HepG2 (cell line): Measurements from ENCODE around the gene GPT2. TPM values are rescaled to one million over a fixed set of nuclear protein-coding genes. Genes with fewer than 3 reads are reported as not detected.

Source experiments
- ATAC-seq: fragments of 200-7000 bp; cut with Tn5 transposase; 3 replicates; pipeline ENCODE4 v1.9.1; 2020; ENCODE audit warnings: mild to moderate bottlenecking, moderate library complexity
- BruUV-seq: library from RNA; stranded (reverse); fragments of 400-500 nt; replicated peaks from 2 replicates; lab custom pipeline; 2021; lab: Mats Ljungman, UMichigan
- CTCF ChIA-PET: fragments of 300-600 bp; formaldehyde crosslinking; extraction: SDS; loops from one replicate; lab custom pipeline; 2021; ENCODE audit warnings: low total read pairs, inconsistent platforms, low intra/inter-chr PET ratio; lab: Yijun Ruan, JAX
- POLR2A ChIA-PET: fragments of 350-600 bp; sonication (Branson Sonifier 250); formaldehyde crosslinking; loops from one replicate; lab custom pipeline; 2020; ENCODE audit warnings: antibody characterized with exemption, inconsistent platforms; lab: Yijun Ruan, JAX
- DNase-seq: peaks from one replicate; pipeline ENCODE4 v3.0.0-alpha.2; 2015; ENCODE audit warnings: low spot score
- FAIRE-seq: peaks from 3 replicates; lab custom pipeline; 2011; peaks lifted over from hg19 to GRCh38; lab: Jason Lieb, UNC
- H2AFZ ChIP-seq: one replicate; pipeline ENCODE4 v1.6.1; 2011; ENCODE audit warnings: low read length, inconsistent platforms
- H3K27ac ChIP-seq: fragments of 300-600 bp; 3 replicates; pipeline ENCODE4 v1.8.0; 2011; ENCODE audit warnings: mixed run types, mild to moderate bottlenecking, mixed read lengths, low read length, inconsistent platforms; ENCODE audit not compliant: insufficient read depth; ENCODE audit errors: extremely low read length
- H3K27me3 ChIP-seq, 2 experiments: fragments of 200-600 bp in 1 of 2; 2 replicates in 1 of 2; 3 replicates in 1 of 2; pipeline versions ENCODE4 v1.6.0 to v1.8.0; 2011; ENCODE audit warnings: low read length in 2 of 2, mild to moderate bottlenecking in 2 of 2, moderate library complexity in 2 of 2, inconsistent platforms in 1 of 2; ENCODE audit not compliant: insufficient read depth in 2 of 2, control insufficient read depth in 1 of 2
- H3K36me3 ChIP-seq, 2 experiments: fragments of 200-600 bp in 1 of 2; replicated peaks in 1 of 2; 2 replicates in 1 of 2; 3 replicates in 1 of 2; pipeline versions ENCODE4 v1.5.1 to v1.8.0; 2011; ENCODE audit warnings: low read length in 2 of 2, inconsistent platforms in 1 of 2; ENCODE audit not compliant: insufficient read depth in 2 of 2, control insufficient read depth in 1 of 2
- H3K4me1 ChIP-seq: 2 replicates; pipeline ENCODE4 v1.5.1; 2012; ENCODE audit warnings: low read length, inconsistent platforms; ENCODE audit not compliant: insufficient read depth
- H3K4me2 ChIP-seq: 2 replicates; pipeline ENCODE4 v1.6.0; 2011; ENCODE audit warnings: low read depth, low read length, inconsistent platforms
- H3K4me3 ChIP-seq, 3 experiments: fragments of 200-600 bp in 1 of 3; sonication (generic), shearing (Covaris generic) in 1 of 3; replicated peaks in 1 of 3; 2 replicates each; pipeline ENCODE4 v1.5.1; 2011 to 2016; ENCODE audit warnings: low read length in 3 of 3, inconsistent platforms in 2 of 3, low read depth in 2 of 3, mild to moderate bottlenecking in 2 of 3, control low read depth in 1 of 3, mixed read lengths in 1 of 3; ENCODE audit not compliant: insufficient read depth in 1 of 3
- H3K79me2 ChIP-seq: one replicate; pipeline ENCODE4 v1.6.1; 2011; ENCODE audit warnings: low read length, inconsistent platforms; ENCODE audit not compliant: insufficient read depth
- H3K9ac ChIP-seq: 2 replicates; pipeline ENCODE4 v1.6.0; 2011; ENCODE audit warnings: mild to moderate bottlenecking, low read depth, low read length, inconsistent platforms; ENCODE audit not compliant: insufficient read depth
- H3K9me3 ChIP-seq: 2 replicates; pipeline ENCODE4 v1.5.1; 2012; ENCODE audit warnings: mild to moderate bottlenecking, low read length
- H4K20me1 ChIP-seq: 2 replicates; pipeline ENCODE4 v1.6.0; 2011; ENCODE audit warnings: inconsistent platforms, mild to moderate bottlenecking, low read length, moderate library complexity; ENCODE audit not compliant: insufficient read depth
- CAMTA2 ChIP-seq: sonication (generic); formaldehyde crosslinking; IDR thresholded peaks from 2 replicates; pipeline ENCODE4 v1.4.0; 2020; ENCODE audit warnings: mild to moderate bottlenecking, missing genetic modification reagents, borderline replicate concordance
- DMTF1 ChIP-seq: sonication (generic); formaldehyde crosslinking; IDR thresholded peaks from 2 replicates; pipeline ENCODE4 v1.4.0; 2020; ENCODE audit warnings: mild to moderate bottlenecking, missing genetic modification reagents
- ESRRA ChIP-seq: sonication (generic); formaldehyde crosslinking; IDR thresholded peaks from 2 replicates; pipeline ENCODE4 v1.5.1; 2020; ENCODE audit warnings: mild to moderate bottlenecking, low read depth, missing genetic modification reagents
- PHF5A ChIP-seq: IDR thresholded peaks from one replicate; pipeline ENCODE4 v1.6.1; 2018; ENCODE audit warnings: low read depth, missing genetic modification reagents; ENCODE audit not compliant: unreplicated experiment
- ZNF546 ChIP-seq: sonication (generic); formaldehyde crosslinking; conservative IDR thresholded peaks from 2 replicates; pipeline ENCODE4 v1.8.1; 2023; ENCODE audit warnings: mild to moderate bottlenecking, missing genetic modification reagents
- ZNF850 ChIP-seq: sonication (generic); formaldehyde crosslinking; conservative IDR thresholded peaks from 2 replicates; pipeline ENCODE4 v1.9.0; 2021; ENCODE audit warnings: mild to moderate bottlenecking, missing genetic modification reagents
- WGBS: methylation state at CpG from one replicate; pipeline ENCODE4 v1.1.6; 2017; ENCODE audit warnings: low lambda C conversion rate; 5-methylcytosine and 5-hydroxymethylcytosine counted together
- in situ Hi-C: cut with HindIII; loops from 2 replicates; pipeline ENCODE4 v1.10.0; 2017; ENCODE audit warnings: low pct_unique_long_range_greater_than_20kb; ENCODE audit not compliant: extremely low pct_ligation_motif_present
- intact Hi-C: fragments of 100-400 bp; cut with micrococcal nuclease; formaldehyde crosslinking; loops from one replicate; pipeline ENCODE4 v1.10.0; 2022; ENCODE audit not compliant: unreplicated experiment
- polyA plus RNA-seq, 8 experiments: library from polyadenylated mRNA; depleted of rRNA in 3 of 8; stranded (reverse) in 7 of 8; unstranded in 1 of 8; fragments of >200 nt; fragmentation: Illumina TruSeq in 4 of 8; extraction: Trizol in 4 of 8; gene quantifications; 2 replicates each; pipeline versions ENCODE4 v1.2.1 to v1.2.3, GENCODE V29; 2011 to 2016; ENCODE audit warnings: low read depth in 4 of 8, missing spikeins in 1 of 8, mixed read lengths in 1 of 8; ENCODE audit not compliant: insufficient read depth in 1 of 8
- total RNA-seq, 5 experiments: library from RNA; depleted of rRNA; stranded (reverse); fragments of >200 nt; fragmentation: Illumina TruSeq; extraction: Trizol; gene quantifications; 2 replicates each; pipeline ENCODE4 v1.2.3, GENCODE V29; 2016; ENCODE audit warnings: low read depth in 1 of 5
- TF ChIP-seq, protein P1 (sequence below): sonication (generic); formaldehyde crosslinking; IDR thresholded peaks from 2 replicates; pipeline ENCODE4 v1.5.1; 2020; ENCODE audit warnings: missing genetic modification reagents, mild to moderate bottlenecking, borderline replicate concordance

The GPT2 gene
- total and polyA plus RNA-seq, 2 of the 13 experiments (the other 11 are each of a cell fraction or from before 2014, with no cell fraction given): 138 to 267 TPM

DNA sequence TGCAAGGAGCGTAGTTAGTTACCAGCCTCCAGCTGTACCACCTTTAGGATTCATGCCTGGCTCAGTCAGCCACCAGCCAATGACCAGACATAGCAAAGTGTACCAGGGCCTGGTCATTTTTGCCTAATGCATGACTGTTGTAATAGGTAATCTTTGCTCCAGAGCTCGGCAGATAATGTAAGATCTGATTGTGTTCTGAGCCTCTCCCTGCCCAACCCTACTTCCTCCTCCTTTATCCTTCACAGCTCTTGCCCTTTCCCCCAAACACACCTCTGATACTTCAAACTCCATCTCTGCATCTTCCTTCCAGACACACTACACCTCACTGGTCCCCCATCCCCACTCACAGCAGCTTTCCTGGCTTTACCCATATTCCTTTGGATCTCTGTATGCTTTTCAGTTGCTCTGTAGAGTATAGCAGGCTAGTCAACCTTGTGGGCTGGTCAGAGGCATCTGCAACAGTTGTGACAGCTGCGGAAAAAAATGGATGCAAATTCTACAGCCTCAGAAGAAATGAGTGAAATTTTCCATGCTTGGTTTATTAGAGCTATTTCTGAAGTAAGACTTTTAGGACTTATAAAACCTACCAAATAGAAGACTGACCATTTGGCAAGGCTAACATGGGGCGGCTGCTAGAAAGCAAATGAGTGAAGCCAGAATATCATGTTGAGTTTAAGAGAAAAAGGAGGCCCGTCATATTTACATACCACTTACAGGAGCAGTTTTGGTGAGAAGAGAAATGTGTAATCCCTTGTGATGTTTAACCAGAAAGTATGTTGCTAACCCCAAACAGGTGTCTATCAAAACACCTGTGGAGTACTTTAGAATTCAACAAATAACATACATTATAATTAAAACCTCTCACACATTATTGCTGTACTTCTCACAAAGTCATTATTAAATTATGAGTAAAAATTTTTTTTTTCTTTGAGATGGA is 33.3 kb upstream of the GPT2 start:
- ATAC-seq: peak; percentile 9; the same call in 1 of the 3 replicates
- TF ChIP-seq DMTF1 (CRISPR knock-in tag) (no peak), ZNF546 (CRISPR knock-in tag) (no peak), PHF5A (no peak), ESRRA (CRISPR knock-in tag) (no peak), CAMTA2 (no peak), ZNF850 (CRISPR knock-in tag) (no peak)
- TF ChIP-seq, protein P1, sequence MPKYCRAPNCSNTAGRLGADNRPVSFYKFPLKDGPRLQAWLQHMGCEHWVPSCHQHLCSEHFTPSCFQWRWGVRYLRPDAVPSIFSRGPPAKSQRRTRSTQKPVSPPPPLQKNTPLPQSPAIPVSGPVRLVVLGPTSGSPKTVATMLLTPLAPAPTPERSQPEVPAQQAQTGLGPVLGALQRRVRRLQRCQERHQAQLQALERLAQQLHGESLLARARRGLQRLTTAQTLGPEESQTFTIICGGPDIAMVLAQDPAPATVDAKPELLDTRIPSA (CRISPR knock-in tag): no peak
- TF ChIP-seq, all 625 proteins: peak for 0
- BruUV-seq: no TSS peak
- Histone ChIP-seq H3K4me2 (no peak overlapping the region), H3K27ac (no peak overlapping the region), H3K4me3 (no peak overlapping the region), H2AFZ (no peak overlapping the region), H3K9ac (no peak overlapping the region), H3K4me1 (peaks cover 65% of the 10 kb centered on the region), H3K27me3 (no peaks in the 10 kb centered on the region), H3K79me2 (no peaks in the 10 kb centered on the region), H3K9me3 (no peaks in the 10 kb centered on the region), H4K20me1 (no peaks in the 10 kb centered on the region), H3K36me3 (no peaks in the 10 kb centered on the region)
- intact Hi-C loops: no loop called here
- FAIRE-seq (no peak), DNase-seq (no peak)
- in situ Hi-C loops: no loop called here
- CTCF ChIA-PET: no interaction called here
- POLR2A ChIA-PET: interaction anchor here (1.2 to 1.8 kb wide), 4 partner anchors 13 to 35 kb away, joined by 3 to 6 read pairs (median 4); partner anchors contain the start of gene GPT2
- WGBS: 26% methylated on average over 5 of the region's 5 CpGs
